SH-SY5Y (cell line): ENCODE results near the gene ZEB2.

Experiments used
- GATA2 ChIP-seq: IDR thresholded peaks from 2 replicates; pipeline ENCODE4 v1.6.1; 2011; ENCODE audit warnings: mild to moderate bottlenecking, low read depth, low read length
- GATA3 ChIP-seq: IDR thresholded peaks from 2 replicates; pipeline ENCODE4 v1.6.1; 2011; ENCODE audit warnings: low read depth, mild to moderate bottlenecking, low read length, moderate library complexity

GRCh38 chr2:144341538-144341937, 178.4 kb downstream of the ZEB2 start:
- TF ChIP-seq GATA2 (no peak), GATA3 (no peak)
